Inflammatory macrophage treated with lipopolysaccharide for 4 hours (primary cell): ENCODE measurements around the gene HAL.

Source experiments
- DNase-seq: peaks from one replicate; pipeline ENCODE4 v3.0.0-alpha.2; 2020

Gene HAL, protein sequence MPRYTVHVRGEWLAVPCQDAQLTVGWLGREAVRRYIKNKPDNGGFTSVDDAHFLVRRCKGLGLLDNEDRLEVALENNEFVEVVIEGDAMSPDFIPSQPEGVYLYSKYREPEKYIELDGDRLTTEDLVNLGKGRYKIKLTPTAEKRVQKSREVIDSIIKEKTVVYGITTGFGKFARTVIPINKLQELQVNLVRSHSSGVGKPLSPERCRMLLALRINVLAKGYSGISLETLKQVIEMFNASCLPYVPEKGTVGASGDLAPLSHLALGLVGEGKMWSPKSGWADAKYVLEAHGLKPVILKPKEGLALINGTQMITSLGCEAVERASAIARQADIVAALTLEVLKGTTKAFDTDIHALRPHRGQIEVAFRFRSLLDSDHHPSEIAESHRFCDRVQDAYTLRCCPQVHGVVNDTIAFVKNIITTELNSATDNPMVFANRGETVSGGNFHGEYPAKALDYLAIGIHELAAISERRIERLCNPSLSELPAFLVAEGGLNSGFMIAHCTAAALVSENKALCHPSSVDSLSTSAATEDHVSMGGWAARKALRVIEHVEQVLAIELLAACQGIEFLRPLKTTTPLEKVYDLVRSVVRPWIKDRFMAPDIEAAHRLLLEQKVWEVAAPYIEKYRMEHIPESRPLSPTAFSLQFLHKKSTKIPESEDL

DNA sequence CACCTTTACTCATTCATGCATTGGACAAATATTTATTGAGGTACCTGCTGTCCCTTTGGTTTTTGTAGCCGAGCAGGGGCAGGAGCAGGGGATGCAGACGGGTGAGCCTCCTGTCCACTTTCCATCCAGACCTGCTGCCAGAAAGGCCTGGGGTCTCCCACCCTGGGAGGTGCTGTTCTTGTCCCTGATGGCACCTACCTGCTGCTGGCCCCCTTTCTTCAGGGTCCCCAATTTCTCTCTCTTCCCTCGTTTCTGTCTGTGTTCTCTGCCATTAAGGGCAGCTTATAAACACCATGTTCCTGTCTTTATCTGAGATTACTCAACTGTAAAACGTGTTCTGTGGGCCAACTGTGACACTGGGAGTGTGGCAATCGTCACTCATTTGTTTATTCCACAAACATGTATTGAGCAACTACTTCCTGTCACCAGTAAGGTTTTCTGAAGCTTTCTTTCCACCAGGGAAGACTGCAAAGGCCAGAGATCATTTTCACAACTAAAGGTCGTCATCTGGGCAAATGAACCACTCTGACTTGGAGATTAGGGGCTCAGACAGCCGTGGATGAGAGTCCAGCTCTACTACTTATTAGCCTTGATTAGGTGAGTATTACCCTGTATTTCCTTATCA, at the start of gene HAL:
Gene HAL (minus strand): TSS at position 311 of the 625 bp plus-strand sequence. CDS start 434 bp downstream, outside the sequence.
- peak; percentile 89 for DNase-seq

DNA sequence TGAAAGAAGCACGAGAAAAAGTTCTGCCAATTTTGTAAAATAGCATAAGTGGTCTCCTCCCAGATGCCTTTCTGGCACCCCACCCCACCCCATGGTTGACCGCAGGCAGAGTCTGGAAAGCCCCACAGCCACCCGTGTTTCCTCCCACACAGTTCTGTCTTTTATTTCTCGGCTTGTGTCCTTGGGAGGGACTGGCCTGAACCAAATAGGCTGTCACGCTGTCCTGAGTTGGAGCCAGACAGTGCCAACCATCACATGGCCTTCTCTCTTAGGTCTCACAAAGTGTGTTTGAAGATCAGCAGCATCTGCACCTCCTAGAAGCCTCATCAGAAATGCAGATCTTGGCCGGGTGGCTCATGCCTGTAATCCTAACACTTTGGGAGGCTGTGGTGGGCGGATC, 49.4 kb upstream of the HAL start:
- DNase-seq = peak; percentile 81

DNA sequence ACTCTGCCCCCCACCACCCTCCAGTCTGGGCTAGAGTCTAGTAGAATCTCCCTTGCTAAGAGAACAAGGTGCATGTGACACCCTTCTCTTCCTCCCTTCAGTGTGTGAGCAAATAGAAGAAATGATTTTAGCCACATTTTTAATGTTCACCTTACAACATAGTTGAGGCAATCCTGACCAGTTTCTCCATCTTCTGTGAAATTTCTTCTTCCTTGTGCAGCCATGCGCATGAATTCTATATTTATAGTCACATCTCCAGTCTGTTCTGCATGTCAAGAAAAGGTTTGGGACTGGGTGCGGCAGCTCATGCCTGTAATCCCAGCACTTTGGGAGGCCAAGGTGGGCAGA, 48.8 kb upstream of the HAL start:
- DNase-seq = peak; percentile 71

DNA sequence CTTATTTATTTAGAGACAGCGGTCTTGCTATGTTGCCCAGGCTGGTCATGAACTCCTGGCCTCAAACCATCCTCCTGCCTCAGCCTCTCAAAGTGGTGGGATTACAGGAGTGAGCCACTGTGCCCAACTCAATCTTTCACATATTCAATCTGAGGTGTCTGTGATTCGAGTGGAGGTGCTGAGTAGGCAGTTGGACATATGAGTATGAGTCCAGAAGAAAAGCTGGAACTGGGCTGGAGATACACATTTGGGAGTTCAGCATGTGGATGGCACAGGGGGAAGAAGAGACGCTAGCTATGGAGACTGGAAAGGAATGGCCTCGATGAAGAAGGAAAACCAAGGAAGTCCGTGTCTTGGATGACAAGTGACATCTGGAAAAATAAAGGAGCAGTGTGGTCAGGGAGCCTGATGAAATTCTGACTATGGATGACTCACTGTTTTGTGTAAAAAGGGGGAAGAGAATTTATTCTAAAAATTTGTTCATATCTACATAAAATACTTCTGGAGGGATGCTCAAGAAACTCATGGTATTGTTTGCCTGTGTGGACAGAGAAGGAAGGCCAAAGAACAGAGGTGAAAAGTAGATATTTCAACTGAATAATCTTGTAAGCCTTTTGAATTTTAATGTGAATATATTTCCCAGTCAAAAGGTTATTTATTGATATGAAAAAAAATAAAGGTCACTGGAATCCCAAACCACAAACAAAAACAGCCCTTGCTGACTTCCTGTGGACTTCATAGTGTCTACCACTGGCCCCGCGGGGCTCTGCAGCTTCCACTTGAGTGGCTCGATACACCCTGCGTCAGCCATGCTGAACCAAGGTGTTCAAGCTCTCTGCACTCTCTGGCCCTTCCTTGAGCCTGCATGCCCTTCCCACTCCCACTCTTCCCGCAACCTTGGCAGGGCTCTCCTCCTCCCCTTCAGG, 48.1 kb upstream of the HAL start:
- peak; percentile 72 for DNase-seq

DNA sequence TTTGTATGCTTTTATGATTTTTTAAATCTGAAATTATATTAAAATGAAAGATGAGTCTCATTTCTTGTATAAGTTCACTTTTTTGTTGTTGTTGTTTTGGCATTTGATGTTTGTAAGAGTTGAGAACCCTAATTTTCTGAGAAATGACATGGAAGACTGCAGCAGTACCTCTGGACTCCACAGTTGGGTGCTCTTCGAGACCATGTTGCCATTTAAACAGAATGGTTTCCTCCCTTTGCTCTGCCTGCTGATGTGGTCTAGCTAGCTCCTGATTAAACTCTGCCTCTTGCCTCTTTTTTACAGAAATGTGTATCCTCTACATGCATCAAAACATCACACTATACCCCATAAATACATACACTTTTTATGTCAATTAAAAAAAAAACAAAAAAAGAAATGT, 45.0 kb upstream of the HAL start:
- DNase-seq = no peak

DNA sequence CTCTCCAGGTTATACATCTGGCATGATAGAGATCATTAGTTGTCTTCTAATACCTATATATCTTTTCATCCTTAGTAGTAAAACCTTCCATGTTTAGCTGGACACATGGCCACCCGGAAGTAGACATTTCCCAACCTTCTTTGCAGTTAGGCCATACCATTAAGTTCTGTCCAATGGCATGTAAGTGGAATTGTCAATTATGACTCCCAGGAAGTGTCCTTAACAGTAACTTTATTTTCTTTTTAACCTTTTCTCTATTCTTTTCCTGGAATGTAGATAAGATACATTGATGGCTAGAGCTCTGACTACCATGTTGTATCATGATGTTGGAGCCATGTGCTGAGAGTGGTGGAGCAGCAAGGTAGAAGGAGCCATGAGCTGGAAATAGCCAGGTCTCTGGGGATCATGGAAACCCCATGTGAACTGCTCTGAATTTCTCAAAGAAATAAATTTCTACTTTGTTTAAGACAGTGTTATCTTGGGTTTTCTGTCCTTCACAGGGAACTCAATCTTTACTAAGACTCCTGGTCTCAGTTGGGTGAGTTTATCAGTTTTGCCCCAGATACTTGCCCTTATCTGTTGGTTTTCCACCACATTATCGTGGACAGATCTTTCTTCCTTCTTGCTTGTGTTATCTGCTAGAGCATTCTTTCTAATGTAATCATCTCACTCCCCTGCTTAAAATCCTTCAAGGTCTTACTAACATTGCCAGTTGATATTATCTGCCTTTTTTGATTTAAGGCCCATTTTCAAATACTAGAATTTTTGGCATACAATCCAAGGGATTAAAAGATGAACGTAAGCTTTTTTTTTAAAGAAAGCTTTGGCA, 44.4 kb upstream of the HAL start:
- DNase-seq = no peak

DNA sequence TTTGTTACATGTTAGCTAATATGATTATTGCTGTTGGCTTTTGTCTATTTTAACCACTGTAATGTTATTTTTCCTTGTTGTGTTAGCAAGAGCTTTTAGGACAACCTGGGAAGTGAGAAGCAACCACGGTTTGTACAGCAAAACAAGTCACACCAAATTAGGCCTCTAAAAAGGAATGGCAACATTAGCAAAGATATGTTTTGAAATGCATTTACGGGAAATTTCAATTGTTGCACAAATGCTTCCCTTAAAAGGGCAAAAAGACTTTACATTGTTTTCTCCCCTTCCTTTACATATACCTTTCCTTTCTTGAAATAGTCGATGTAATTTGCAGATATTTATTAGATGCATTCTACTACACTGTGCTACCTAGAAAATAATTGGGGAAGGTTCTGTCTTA, 43.4 kb upstream of the HAL start:
- peak; percentile 64 for DNase-seq

DNA sequence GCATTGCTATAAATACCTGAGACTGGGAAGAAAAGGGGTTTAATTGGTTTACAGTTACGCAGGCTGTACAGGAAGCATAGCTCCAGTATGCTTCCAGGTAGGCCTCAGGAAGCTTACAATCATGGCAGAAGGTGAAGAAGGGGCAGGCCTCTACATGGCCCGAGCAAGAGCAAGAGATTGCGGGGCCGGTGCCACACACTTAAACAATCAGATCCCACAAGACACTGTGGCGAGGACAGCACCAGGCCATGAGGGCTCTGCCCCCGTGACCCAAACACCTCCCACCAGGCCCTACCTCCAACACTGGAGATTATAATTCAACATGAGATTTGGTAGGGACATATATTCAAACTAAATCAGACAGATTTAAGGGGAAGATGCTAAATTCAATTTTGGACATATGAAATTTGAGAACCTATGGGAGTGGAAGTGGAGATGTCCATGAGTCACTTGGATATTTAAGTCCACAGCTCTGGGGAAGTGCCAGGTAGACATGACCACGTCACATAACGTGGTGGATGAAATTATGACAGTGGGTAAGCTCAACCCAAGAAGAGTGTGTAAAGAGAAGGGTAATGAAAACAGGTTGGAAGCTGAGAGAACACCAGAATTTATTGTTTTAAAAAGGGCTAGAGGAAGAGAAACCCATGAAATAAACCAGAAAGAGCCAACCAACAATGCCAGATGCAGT, 40.8 kb upstream of the HAL start:
- DNase-seq = no peak

DNA sequence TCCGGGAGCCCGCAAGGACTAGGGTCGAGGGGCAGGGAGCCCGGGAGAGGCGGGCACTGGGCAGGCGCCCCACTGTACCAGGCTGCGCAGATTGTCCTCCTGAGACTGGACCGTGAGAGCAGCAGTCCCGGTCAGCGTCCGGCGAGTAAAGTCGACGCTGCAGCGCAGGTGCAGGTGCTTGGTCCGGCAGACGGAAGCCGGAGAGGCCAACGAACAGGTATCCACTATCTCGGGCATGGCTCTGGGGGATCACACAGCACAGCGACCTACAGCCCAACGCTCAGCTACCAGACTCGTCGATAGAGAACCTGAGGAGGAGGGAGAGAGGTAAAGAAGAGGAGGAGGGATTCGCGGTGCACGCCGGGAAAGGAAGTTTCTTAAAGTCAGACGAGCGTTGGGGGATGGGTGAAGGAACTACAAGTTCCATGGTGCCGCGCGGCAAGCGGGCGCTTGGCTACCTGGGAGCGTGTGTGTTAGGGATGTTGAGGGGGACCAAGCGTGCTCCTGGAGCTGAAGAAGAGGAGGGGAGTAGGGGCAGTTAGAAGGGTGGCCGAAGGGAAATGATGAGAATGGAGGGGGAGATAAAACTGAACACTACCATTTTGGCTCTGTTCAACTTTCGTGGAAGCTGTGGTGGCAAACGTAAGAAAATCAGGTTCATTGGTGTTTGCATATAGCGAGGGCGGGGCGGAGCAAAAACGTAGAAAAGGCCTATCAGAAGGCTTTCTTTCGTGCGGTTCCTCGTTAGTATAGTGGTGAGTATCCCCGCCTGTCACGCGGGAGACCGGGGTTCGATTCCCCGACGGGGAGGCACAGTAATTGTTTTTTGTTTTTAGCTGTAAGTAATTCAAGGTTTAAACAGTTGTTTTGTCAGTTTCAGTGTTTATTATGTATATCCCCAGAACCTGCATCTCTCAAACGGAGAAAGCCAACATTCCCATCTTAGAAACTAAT, 39.4 kb upstream of the HAL start, which contains the start of gene LTA4H:
Gene LTA4H (minus strand): TSS at position 305 of the 954 bp plus-strand sequence. CDS start 68 bp downstream, at position 237.
- peak; percentile 98 for DNase-seq

DNA sequence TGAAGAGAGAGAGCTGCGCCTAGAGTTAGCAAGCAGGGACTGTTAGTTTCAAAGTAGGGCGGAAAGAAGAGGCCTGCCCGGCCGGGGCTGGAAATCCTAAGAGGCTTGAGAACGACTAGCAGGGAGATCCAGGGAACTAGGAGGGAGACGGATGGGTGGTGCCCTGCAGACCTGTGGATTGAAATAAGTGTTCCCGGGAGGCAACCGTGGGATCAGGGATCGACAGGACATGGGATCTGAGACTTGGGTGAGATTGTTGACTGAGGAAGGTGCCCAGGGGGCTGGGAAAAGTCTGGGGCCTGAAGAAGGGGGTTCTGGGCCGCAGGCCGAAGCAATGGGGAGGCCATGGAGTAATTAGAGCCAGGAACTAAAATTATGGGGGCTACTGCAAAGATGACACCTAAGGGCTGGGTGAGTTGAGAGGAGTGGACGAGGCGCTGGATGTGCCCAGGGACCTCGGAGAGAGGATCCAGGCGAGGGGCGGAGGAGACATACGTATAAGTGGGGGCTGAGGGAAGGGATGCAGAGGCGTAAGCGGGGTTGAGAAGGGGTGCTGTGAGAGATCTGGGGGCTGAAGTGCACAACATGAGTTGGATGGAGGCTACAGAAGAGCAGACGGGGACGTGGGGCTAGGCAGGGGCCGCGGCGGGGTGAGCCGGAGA, 38.6 kb upstream of the HAL start:
- peak; percentile 46 for DNase-seq

DNA sequence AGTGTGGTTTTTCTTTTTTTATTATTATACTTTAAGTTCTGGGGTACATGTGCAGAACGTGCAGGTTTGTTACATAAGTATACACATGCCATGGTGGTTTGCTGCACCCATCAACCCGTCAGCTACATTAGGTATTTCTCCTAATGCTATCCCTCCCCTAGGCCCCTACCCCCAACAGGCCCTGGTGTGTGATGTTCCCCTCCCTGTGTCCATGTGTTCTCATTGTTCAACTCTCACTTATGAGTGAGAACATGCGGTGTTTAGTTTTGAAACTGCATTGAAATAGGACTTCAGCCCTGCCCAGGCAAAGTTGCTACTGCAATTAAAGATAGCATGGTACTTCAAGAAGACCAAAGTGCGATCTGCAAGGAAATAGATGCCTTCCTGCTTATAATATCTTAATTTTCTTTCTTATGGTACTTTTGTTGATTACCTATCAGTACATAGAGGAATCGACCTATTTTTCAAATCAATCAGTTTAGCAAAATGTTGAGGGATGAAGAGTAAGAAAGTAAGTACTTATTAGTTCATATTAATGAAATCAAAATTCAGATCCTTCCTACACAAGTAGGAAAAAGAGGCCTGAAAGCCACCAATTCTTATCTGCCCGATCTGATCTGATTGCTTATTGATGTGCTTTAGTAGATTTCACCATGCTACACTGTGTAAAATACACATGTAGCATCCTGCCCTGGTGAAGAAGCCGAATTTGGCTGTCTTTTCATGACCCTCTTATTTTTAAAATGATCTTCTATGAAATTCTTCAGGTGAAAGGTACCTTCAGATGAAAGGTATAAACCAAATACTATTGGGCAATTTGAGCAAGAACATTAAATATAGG, 37.6 kb upstream of the HAL start:
- DNase-seq = no peak

DNA sequence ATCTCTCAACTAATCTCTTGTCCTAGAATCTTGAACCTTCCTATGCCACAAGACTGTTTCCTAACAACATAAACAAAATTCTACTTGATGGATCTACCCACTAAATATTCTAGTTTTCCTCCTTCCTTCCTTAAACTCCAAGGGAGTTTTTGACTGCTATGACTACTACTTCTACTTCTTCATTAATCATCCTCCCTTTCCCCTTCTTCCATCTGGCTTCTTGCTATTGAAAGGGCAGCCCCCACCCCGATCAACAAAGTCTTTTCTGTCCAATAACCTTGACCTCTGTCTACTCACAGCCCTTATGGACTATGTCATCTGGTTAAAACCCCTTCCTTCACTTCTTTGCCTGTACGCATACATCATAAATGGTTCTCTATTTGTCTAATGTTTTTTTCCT, 33.7 kb upstream of the HAL start:
- peak; percentile 26 for DNase-seq

DNA sequence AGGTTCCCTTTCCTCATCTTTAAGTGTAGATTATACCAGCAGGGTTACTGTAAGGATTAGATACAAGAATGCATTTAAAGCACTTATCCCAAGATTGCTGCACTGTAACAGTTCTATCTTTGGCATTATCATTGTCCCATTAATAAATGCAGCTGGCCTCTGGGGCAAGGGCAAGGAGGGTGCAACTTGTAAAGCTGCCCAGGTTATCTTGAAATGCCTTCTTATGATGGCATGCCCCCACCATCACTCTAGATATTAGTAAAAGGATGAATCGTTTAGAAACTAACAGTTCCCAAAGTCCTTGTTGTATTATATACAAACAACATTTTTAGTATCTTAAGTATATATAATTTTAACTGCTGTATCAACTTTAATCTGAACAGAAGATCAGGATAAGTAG, 32.4 kb upstream of the HAL start:
- no peak for DNase-seq

DNA sequence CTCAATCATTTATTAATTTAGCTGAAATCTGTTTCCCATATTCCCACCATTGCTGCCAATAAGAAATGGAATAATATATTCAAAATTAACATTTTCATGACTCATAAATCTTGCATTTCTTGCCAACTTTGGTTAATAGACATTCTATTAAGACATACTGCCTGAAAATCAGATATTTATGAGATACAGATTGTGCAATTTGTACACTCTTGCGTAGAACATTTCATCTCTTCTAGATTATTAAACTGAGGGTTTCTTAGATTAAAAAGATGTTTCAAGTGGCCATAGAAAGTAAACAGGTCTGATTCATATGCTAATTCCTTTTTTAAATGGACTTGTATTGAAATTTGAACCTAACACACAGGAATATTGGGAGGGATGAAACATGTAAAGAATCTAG, 30.2 kb upstream of the HAL start:
- no peak for DNase-seq

DNA sequence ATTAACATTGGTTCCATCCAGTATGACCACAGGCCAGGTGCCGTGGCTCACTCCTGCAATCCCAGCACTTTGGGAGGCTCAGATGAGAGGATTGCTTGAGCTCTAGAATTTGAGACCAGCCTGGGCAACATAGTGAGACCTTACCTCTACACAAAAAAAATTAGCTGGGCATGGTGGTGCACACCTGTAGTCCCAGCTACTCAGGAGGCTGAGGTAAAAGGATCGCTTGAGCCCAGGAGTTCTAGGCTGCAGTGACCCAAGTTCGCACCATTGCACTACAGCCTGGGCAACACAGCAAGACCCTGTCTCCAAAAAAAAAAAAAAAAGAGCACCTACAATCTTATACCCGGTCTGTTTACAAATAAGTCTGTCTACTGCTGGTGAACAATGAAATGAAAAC, 29.4 kb upstream of the HAL start:
- DNase-seq = no peak

DNA sequence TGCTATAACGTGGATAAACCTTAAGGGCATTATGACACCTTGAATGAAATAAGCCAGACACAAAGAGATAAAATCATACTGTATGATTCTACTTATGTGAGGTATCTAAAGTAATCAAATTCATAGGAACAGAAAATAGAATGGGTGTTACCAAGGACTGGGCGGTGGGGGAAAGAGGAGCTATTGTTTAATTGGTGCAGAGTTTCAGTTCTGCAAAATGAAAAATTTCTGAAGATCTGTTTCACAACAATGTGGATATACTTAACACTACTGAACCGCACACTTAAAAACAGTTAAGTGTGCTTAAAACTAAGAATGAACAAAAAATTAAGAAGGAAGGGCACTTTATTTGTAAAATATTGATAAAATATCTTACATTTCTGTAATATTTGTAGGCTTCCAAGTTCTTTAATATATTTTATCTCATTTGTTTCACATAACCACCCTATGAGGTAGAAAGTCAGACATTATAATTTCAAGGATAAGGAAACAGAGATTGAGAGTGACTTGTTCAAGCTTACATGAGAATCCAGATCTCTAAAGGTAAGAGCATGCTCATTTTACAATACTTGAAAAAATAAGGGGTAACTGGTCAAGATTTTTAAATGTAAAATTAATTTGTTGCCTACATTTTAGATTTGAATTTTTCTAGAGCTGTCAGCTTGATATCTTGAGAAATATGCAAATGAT, 24.3 kb upstream of the HAL start:
- peak; percentile 86 for DNase-seq

DNA sequence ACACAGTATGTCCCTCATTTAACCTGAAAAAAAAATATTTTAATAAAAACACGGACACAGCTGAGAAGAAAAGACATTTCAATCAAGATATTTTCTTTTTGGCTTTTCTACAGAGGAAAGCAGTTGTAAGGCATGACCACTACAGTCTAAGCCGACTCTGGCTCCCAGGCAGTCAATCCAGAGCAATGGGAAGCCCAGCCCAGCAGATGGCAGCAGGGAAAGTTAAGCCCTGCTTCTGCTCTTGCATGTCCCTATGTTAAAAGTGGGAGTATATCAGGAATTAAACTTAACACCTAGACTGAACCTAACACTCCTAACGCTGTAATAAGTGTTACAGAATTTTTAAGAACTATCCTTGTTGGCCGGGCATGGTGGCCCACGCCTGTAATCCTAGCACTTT, 19.5 kb upstream of the HAL start:
- DNase-seq = peak; percentile 50
